T-helper 1 cell treated with Interleukin-12 subunit alpha and Interleukin-12 subunit beta and Interleukin-4 antibody, amounts not matched to agents 30 μg/mL and 1 μg/mL, for 36 hours (primary cell): ENCODE measurements around the gene SCFD2.
A peak's percentile ranks its signal among the peaks of the same experiment; 100 is the strongest.

Experiments
- H3K27ac Mint-ChIP-seq: one replicate; pipeline ENCODE4 v1.8.0; 2021; ENCODE audit warnings: mild to moderate bottlenecking, mixed read lengths
- H3K27me3 Mint-ChIP-seq: one replicate; pipeline ENCODE4 v1.8.0; 2021; ENCODE audit warnings: low read depth, mixed read lengths
- H3K36me3 Mint-ChIP-seq: one replicate; pipeline ENCODE4 v1.8.0; 2021; ENCODE audit warnings: low read depth, mixed read lengths
- H3K4me1 Mint-ChIP-seq: one replicate; pipeline ENCODE4 v1.8.0; 2021; ENCODE audit warnings: low read depth, mixed read lengths
- H3K4me3 Mint-ChIP-seq: one replicate; pipeline ENCODE4 v1.8.0; 2021; ENCODE audit warnings: mild to moderate bottlenecking, moderate library complexity, mixed read lengths
- H3K9me3 Mint-ChIP-seq: one replicate; pipeline ENCODE4 v1.8.0; 2021; ENCODE audit warnings: mixed read lengths

Gene SCFD2

DNA sequence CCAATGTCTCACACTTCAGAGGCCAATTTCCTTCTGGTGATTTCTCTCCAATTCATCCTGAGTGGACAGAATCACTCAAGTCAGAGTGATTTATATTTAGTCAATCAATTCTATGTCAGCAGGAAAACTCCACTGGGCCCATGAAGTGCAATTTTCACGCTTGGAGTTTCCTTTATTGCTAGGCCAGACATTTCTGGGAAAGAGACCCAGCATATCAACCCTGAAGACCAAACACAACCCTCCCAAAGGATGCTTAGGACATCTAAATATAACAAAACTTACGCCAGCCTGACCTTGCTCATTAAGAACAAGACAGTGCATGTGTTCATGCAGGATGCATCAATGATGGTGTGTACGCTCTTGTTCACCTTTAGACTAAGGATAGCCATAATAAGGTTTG, 347.4 kb downstream of the SCFD2 start:
- Mint-ChIP-seq H3K4me3 (no peak overlapping the region), H3K36me3 (no peaks in the 10 kb centered on the region), H3K9me3 (no peaks in the 10 kb centered on the region), H3K27ac (no peak overlapping the region), H3K27me3 (no peaks in the 10 kb centered on the region), H3K4me1 (peaks cover 4% of the 10 kb centered on the region)

DNA sequence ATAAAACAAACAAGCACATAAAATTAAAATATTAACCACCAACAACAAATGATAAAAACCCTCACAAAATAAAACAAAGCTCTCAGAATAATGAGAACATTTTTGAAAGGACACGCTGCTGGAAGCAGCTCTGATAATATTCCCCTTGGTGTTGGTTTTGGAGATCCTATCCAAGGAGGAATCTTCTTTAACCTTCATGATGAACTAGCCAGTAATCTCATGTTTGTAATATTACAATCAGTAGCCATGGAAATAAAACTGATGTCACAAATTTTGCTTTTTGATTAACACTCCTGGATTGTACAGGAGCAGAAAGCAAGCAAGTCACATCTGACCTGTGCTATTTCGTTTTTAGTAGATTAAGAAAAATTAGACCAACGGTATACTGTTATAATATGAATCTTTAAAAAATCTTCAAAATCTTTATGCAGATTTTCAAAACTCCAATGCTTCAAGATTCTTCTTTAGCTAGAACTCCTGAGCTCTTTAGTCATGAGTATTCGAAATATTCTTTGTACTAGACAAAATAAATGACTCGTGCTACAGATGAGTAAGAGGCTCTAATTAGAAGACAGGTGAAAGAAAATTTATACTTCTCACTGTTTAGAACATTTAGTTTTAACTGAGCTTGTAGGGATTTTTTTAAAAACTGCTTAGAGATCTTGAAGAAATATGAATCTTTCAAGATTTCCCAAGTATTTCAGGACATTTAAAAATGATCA, 349.6 kb downstream of the SCFD2 start:
- Mint-ChIP-seq H3K9me3 (no peaks in the 10 kb centered on the region), H3K4me1 (peaks cover 20% of the 10 kb centered on the region), H3K27ac (no peak overlapping the region), H3K36me3 (no peaks in the 10 kb centered on the region), H3K27me3 (no peaks in the 10 kb centered on the region), H3K4me3 (no peak overlapping the region)

DNA sequence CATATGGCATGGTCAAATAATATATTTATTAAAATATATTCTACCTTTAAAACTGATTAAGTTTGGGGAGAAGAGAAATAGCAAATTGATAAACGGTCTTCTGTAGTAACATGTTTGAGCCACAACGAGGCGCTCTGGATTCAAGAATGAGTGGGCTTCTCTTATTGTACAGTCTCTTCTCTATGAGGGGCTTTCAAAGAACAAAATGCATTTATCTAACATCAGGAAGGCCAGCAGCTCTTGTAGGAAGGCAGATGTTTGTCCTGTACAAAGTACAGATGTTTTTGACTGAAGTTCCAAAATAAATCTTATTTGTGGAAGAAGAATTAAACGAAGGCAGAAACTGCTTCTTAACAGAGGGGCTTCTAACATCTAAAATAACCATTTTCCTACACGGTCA, 350.2 kb downstream of the SCFD2 start:
- Mint-ChIP-seq H3K27me3 (no peaks in the 10 kb centered on the region), H3K9me3 (no peaks in the 10 kb centered on the region), H3K4me1 (peaks cover 22% of the 10 kb centered on the region), H3K4me3 (no peak overlapping the region), H3K36me3 (no peaks in the 10 kb centered on the region), H3K27ac (no peak overlapping the region)

DNA sequence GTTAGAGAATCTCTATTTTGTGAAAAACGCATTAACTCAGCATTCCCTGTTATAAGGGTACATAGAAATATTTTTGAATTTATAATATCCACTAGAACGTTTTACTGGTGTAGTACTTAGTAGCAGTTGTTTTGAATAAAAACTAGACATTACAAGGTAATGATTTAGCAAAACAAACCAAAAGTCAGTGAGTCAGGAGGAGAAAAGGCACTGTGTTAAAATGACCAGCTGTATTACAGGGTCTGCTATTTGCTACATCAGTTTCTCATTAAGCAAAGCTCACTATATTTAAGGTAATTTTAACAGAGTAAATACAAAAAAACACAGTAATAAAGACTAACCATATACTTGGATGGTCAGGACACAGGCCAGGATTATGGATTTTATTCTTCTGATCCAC, 351.0 kb downstream of the SCFD2 start:
- no peak overlapping the region for H3K27ac Mint-ChIP-seq
- H3K4me1 Mint-ChIP-seq = peaks cover 25% of the 10 kb centered on the region

DNA sequence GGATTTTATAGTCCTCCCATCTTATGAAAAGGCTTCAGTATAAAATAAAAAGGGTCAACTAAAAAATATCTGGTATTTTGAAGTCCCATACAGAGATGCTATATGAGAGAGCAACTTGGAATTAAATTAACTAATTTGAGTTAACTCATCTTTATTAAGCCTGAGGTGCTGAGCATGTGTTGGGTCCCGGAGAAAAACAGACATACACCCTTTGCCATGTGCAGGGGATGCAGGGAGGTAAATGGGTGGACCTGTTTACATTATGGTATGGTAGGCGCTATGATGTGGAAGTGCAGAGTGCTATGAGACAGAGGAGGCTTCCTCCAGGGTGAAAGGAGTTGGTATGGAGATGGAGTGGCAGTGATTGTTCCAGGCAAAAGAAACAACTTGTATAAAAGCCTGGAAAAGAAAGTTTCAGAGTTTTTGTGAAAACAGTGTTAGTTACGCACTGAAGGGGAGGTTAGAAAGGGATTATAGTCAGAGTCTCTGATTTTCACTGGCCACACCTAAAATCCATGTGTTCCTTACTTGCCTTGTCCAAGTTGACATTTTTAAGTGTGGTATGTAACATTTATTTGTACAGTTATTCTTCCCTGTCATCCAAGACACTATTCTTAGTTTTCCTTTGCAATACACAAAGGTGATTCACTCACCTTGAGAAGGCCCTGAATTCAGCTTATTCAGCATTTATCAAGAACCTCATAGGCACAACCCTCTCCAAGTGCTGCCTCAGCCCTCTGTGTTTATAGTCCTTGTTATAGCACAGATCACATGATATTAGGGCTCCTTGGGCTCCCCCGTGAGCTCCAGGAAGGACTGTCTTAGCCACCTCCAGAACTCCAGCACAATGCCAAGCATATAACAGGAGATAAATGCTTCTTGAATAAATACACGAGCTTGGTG, 351.7 kb downstream of the SCFD2 start:
- no peaks in the 10 kb centered on the region for H3K27me3 Mint-ChIP-seq
- no peak overlapping the region for H3K27ac Mint-ChIP-seq
- no peaks in the 10 kb centered on the region for H3K36me3 Mint-ChIP-seq
- H3K4me3 Mint-ChIP-seq = no peak overlapping the region
- H3K4me1 Mint-ChIP-seq = peaks cover 28% of the 10 kb centered on the region
- H3K9me3 Mint-ChIP-seq = no peaks in the 10 kb centered on the region

More for the DNA sequence above, 351.0 kb downstream of the SCFD2 start:
- Mint-ChIP-seq H3K4me3 (no peak overlapping the region), H3K9me3 (no peaks in the 10 kb centered on the region), H3K27me3 (no peaks in the 10 kb centered on the region), H3K36me3 (no peaks in the 10 kb centered on the region)

DNA sequence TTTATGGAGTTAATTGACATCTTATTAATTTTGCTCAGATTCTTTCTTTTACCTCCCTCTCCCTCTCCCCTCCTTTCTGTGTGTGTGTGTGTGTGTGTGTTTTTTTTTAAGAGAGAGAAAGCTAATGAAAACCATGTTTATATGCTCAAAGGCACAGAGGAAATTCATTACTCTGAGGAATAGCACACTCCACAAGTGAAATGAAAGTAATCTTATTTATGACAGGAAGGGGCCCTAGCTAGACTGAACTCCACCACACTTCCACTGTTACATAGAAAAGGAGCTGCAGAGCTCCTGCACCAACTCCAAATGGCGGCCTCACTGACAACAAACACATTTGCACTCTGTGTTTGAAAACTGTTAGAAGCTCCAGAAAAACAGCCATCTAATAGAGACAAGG, 353.1 kb downstream of the SCFD2 start:
- Mint-ChIP-seq H3K4me3 (peak overlapping the region; percentile 52), H3K36me3 (no peaks in the 10 kb centered on the region), H3K9me3 (no peaks in the 10 kb centered on the region), H3K4me1 (peaks cover 28% of the 10 kb centered on the region), H3K27ac (peak overlapping the region; percentile 53), H3K27me3 (no peaks in the 10 kb centered on the region)

DNA sequence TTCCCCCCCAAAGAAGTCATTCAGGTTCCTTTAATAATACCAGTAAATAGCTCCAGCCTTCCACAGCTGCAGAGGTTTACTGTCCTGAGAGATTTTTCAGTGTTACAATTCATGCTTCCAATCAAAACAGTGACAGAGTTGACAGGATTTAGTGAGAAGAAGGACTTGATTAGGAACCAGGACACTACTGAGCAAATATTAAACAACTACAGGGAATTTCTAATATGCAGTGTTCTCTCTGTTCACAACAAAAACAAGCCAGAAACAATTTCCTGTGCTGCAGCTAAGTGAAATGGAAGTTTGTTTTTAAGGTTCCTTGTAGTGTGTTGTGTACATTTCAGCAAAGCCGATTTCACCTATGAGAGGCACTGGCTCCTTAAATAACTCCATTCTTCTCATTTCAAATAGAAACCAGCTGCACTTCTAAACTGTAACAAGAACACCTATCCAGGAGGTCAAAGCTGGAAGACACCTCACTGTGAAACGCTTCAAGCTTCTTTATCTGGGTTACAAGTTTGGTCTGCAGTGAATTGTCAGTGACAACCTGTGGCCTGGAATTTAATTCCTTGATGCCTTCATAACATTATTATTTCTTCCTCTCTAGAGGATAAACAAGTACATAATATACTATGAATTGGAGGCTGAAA, 354.5 kb downstream of the SCFD2 start:
- H3K4me1 Mint-ChIP-seq = peaks cover 26% of the 10 kb centered on the region
- no peaks in the 10 kb centered on the region for H3K27me3 Mint-ChIP-seq

DNA sequence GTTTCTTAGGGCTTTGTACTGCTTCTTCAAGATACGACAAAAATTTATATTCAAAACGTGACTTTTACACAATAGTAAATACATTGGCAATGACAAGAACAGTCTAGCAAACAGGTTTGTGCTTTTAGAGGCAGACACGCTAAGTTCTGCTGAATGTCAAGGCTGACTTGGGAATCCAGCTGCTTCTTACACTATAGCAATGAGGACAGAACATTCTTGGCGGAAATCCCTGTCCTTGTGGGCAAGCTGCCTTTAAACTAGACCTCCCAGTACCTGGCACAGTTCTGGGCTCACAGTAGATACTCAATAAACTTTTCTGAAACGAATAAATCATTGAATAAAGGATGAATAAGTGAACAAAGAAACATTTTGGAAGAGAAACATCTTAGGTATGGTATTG, 355.5 kb downstream of the SCFD2 start:
- Mint-ChIP-seq H3K4me3 (no peak overlapping the region), H3K36me3 (peaks cover 2% of the 10 kb centered on the region)

More for the DNA sequence above, 354.5 kb downstream of the SCFD2 start:
- Mint-ChIP-seq H3K36me3 (peaks cover 2% of the 10 kb centered on the region), H3K27ac (no peak overlapping the region), H3K9me3 (no peaks in the 10 kb centered on the region), H3K4me3 (no peak overlapping the region)

DNA sequence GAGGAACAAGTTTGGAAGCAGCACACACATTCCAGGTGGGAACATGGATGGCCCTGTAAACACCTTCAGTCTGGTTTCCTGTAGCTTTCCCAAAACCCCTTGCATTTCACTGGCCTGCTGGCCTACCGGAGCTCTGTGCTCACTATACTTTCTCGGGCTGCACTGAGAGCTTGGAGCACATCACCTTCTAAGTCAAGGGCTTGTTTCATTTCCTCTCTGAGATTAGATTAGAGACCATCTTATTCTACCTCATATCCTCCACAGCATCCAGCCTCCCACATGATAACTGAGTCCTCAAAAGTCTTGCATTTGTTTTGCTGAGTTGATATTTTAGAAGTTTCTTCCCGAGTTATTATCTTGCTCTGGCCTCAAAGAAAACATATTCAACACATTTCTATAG, 356.0 kb downstream of the SCFD2 start:
- no peak overlapping the region for H3K4me3 Mint-ChIP-seq
- peaks cover 2% of the 10 kb centered on the region for H3K36me3 Mint-ChIP-seq
- peaks cover 4% of the 10 kb centered on the region for H3K9me3 Mint-ChIP-seq
- peaks cover 26% of the 10 kb centered on the region for H3K4me1 Mint-ChIP-seq
- no peak overlapping the region for H3K27ac Mint-ChIP-seq
- no peaks in the 10 kb centered on the region for H3K27me3 Mint-ChIP-seq

More for the DNA sequence above, 355.5 kb downstream of the SCFD2 start:
- Mint-ChIP-seq H3K27ac (no peak overlapping the region), H3K27me3 (no peaks in the 10 kb centered on the region), H3K9me3 (peaks cover 4% of the 10 kb centered on the region), H3K4me1 (peaks cover 26% of the 10 kb centered on the region)

DNA sequence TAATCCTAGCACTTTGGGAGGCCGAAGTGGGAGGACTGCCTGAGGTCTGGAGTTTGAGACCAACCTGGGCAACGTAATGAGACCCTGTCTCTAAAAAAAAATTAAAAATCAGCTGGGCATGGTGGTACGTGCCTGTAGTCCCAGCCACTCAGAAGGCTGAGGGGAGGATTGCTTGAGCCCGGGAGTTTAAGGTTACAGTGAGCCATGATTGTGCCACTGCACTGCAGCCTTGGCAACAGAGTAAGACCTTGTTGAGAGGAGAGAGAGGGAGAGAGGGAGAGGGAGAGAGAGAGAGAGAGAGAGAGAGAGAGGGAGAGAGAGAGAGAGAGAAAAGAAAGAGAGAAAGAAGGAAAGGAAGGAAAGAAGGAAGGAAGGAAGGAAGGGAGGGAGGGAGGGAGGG, 358.8 kb downstream of the SCFD2 start:
- Mint-ChIP-seq H3K4me1 (peaks cover 10% of the 10 kb centered on the region), H3K27me3 (no peaks in the 10 kb centered on the region), H3K9me3 (peaks cover 4% of the 10 kb centered on the region), H3K36me3 (peaks cover 2% of the 10 kb centered on the region), H3K4me3 (no peak overlapping the region), H3K27ac (no peak overlapping the region)

DNA sequence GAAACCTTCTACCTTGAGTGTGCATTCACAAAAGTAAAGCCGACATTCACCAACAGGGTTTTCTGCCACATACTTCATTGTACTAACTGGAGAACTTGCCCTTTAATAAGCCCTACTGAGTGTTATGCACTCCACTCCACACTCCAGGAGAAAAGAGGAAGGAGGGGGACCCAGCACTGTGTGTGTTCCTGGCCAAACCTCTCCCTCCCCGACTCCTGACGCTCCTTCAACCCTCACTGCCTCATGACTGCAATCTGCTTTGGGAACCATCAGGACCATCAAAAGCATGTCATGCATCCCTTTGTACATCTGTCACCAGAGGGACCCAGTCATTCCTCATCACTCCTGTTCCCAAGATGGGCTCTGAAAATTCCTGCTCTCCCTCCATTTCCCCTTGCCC, 360.1 kb downstream of the SCFD2 start:
- H3K36me3 Mint-ChIP-seq = peaks cover 2% of the 10 kb centered on the region
- peaks cover 6% of the 10 kb centered on the region for H3K4me1 Mint-ChIP-seq
- no peak overlapping the region for H3K4me3 Mint-ChIP-seq
- peaks cover 4% of the 10 kb centered on the region for H3K9me3 Mint-ChIP-seq
- H3K27ac Mint-ChIP-seq = no peak overlapping the region
- H3K27me3 Mint-ChIP-seq = no peaks in the 10 kb centered on the region

DNA sequence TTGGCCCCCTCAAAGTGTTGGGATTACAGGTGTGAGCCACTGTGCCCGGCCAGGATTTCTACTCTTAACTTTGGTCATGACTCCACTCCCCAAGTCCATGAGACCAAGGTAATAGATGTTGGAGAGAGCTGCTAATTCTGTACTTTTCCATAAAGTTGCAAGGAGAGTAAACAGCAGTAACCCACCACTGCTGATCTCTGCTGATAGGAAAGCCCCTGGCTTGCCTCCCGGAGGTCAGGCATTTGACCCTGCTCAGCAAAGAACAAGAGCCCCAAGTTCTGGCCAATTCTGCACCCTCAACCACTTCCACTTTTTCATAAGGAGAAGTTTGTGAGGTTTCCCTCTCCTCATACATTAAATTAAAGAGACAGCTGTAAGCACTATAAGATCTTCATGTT, 360.7 kb downstream of the SCFD2 start:
- peaks cover 4% of the 10 kb centered on the region for H3K9me3 Mint-ChIP-seq
- H3K27ac Mint-ChIP-seq = no peak overlapping the region
- no peaks in the 10 kb centered on the region for H3K27me3 Mint-ChIP-seq
- peaks cover 5% of the 10 kb centered on the region for H3K4me1 Mint-ChIP-seq
- no peak overlapping the region for H3K4me3 Mint-ChIP-seq
- H3K36me3 Mint-ChIP-seq = peaks cover 2% of the 10 kb centered on the region

DNA sequence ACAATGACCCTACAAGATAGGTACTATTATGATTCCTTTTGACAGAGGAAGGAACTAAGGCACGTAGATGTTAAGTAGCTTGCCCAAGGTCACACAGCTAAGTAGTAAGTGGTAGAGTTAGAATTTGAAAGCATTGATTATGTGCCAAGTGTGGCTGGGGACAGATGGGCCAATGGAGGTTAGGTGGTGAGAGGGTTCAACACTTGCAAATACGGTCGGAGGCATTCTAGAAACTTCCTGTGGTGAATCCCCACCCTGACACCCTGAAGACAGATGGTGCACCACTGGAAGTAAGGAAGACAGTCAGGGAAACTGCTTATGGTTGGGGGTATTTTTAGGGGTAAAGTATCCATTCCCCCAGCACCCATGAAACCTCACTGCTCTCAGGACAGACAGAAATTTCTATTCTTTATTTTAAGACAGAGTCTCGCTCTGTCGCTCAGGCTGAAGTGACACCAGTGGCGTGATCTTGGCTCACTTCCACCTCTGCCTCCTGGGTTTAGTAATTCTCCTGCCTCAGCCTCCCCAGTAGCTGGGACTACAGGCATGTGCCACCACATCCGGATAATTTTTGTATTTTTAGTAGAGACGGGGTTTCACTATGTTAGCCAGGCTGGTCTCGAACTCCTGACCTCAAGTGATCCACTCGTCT, 361.2 kb downstream of the SCFD2 start:
- H3K9me3 Mint-ChIP-seq = peaks cover 4% of the 10 kb centered on the region
- no peak overlapping the region for H3K27ac Mint-ChIP-seq
- H3K4me1 Mint-ChIP-seq = peaks cover under 1% of the 10 kb centered on the region
- no peak overlapping the region for H3K4me3 Mint-ChIP-seq
- H3K36me3 Mint-ChIP-seq = peaks cover 2% of the 10 kb centered on the region
- no peaks in the 10 kb centered on the region for H3K27me3 Mint-ChIP-seq

DNA sequence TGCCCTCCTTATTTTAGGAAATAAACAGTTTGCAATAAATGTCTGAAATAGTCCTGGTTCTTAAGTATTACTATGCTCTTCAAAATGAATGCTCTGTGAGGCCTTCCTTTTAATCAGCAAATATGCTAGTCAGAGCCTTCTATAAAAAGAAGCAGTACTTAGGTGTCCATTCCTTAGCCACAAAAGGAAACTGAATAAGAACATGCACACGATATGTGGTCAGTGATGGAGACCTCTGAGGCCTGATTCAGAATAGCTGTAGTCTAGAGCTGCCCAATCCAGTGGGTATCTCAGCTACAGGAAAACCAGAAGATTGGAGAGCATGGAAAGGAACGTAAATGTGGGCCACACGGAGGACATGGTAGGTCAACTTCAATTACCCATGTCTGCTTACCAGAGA, 361.9 kb downstream of the SCFD2 start:
- Mint-ChIP-seq H3K9me3 (peaks cover 4% of the 10 kb centered on the region), H3K4me3 (no peak overlapping the region)

More for the DNA sequence above, 361.9 kb downstream of the SCFD2 start:
- Mint-ChIP-seq H3K4me1 (no peaks in the 10 kb centered on the region), H3K27me3 (no peaks in the 10 kb centered on the region), H3K36me3 (peaks cover 2% of the 10 kb centered on the region), H3K27ac (no peak overlapping the region)
